PFSK-1 (cell line): Measurements from ENCODE around the gene TAC4.

Experiments
- POLR2AphosphoS5 ChIP-seq: IDR thresholded peaks from 2 replicates; pipeline ENCODE4 v1.6.1; 2012; ENCODE audit warnings: low read depth, mild to moderate bottlenecking, control low read depth, low read length, moderate library complexity
- TAF1 ChIP-seq: IDR thresholded peaks from 2 replicates; pipeline ENCODE4 v1.6.1; 2012; ENCODE audit warnings: low read length, control low read depth, borderline replicate concordance; ENCODE audit not compliant: insufficient read depth
- TF ChIP-seq, protein P1 (sequence below), 2 experiments: IDR thresholded peaks; 2 replicates each; pipeline versions ENCODE4 v1.6.1 to v1.8.0; 2011 to 2012; ENCODE audit warnings: low read depth in 2 of 2, low read length in 2 of 2, control low read depth in 1 of 2, inconsistent platforms in 1 of 2, mild to moderate bottlenecking in 1 of 2, moderate library complexity in 1 of 2; ENCODE audit not compliant: insufficient read depth in 1 of 2

DNA sequence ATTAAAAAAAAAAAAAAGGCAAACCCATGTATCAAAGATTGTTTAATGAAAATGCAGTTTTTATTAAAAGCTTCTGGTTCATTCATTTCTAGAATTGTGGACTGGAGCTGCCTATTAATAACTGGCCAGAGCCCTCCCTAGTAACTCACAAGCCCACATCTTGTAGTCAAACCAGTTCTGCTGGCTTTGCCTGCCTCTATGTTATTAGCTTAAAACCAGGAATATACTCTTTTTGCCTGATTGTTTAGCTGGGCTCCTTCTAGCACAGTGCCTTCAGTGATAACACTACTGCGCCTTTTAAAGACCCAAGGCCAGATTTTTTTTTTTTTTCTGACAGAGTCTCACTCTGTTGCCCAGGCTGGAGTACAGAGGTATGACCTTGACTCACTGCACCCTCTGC is 26.0 kb downstream of the TAC4 start:
- no peak for TF ChIP-seq POLR2AphosphoS5
- TF ChIP-seq TAF1: no peak
- TF ChIP-seq, protein P1, sequence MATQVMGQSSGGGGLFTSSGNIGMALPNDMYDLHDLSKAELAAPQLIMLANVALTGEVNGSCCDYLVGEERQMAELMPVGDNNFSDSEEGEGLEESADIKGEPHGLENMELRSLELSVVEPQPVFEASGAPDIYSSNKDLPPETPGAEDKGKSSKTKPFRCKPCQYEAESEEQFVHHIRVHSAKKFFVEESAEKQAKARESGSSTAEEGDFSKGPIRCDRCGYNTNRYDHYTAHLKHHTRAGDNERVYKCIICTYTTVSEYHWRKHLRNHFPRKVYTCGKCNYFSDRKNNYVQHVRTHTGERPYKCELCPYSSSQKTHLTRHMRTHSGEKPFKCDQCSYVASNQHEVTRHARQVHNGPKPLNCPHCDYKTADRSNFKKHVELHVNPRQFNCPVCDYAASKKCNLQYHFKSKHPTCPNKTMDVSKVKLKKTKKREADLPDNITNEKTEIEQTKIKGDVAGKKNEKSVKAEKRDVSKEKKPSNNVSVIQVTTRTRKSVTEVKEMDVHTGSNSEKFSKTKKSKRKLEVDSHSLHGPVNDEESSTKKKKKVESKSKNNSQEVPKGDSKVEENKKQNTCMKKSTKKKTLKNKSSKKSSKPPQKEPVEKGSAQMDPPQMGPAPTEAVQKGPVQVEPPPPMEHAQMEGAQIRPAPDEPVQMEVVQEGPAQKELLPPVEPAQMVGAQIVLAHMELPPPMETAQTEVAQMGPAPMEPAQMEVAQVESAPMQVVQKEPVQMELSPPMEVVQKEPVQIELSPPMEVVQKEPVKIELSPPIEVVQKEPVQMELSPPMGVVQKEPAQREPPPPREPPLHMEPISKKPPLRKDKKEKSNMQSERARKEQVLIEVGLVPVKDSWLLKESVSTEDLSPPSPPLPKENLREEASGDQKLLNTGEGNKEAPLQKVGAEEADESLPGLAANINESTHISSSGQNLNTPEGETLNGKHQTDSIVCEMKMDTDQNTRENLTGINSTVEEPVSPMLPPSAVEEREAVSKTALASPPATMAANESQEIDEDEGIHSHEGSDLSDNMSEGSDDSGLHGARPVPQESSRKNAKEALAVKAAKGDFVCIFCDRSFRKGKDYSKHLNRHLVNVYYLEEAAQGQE (IDR thresholded peaks at IDR 0.05; ENCODE audit: insufficient read depth in 1 of 2, low read depth in 2 of 2, low read length in 2 of 2): no peak
